NT2/D1 (cell line): ENCODE data around the gene TTC13.

Experiments used
- SUZ12 ChIP-seq: IDR thresholded peaks from 2 replicates; pipeline ENCODE4 v1.6.1; 2011; ENCODE audit not compliant: insufficient read length, insufficient read depth; ENCODE audit errors: extremely low read depth
- YY1 ChIP-seq: IDR thresholded peaks from 2 replicates; pipeline ENCODE4 v1.6.1; 2011; ENCODE audit not compliant: insufficient read length, insufficient read depth

DNA sequence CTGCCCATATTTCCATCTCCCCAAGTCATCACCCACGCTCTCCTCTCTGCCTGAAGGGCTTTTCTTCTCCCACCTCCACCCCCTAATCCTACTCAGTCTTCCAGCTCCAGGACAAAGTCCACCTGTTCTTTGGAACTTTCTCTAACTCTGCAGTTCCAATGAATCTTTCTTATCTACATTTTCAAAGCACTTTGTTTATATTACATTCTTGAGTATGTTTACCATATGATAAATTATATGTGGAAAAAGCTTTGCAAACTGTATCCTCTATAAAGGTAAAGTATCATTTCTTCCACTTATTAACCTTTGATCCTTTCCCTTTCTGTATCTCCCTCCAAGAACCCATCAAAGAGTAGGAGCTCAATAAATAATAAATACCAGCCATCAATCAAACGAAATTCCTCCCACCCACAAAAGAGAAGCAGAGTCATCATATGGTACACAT lies 39.7 kb downstream of the TTC13 start:
- TF ChIP-seq SUZ12 = no peak
- TF ChIP-seq YY1 = no peak
